SHP77 treated with DMSO at 0.1 percent for 48 hours (cell line): ENCODE results near the gene TCF20.

ENCODE experiments used
- DNase-seq: peaks from one replicate; lab custom pipeline; 2025; lab: John Stamatoyannopoulos, UW

TCF20 gene

GRCh38 chr22:42282252-42282942 lies 11.9 kb upstream of the TCF20 start:
- peak; percentile 61 for DNase-seq

- DNase-seq = no peak
Measured at GRCh38 chr22:42281706-42282251, 11.3 kb upstream of the TCF20 start.

GRCh38 chr22:42281284-42281683 lies 10.8 kb upstream of the TCF20 start:
- no peak for DNase-seq

- no peak for DNase-seq
Measured at GRCh38 chr22:42280836-42281235, 10.4 kb upstream of the TCF20 start.

GRCh38 chr22:42280140-42280539 lies 9.7 kb upstream of the TCF20 start:
- DNase-seq = no peak

GRCh38 chr22:42279425-42280020 lies 9.1 kb upstream of the TCF20 start:
- DNase-seq = no peak

GRCh38 chr22:42277988-42278776 lies 7.7 kb upstream of the TCF20 start:
- no peak for DNase-seq

GRCh38 chr22:42277232-42277753 lies 6.8 kb upstream of the TCF20 start:
- DNase-seq = no peak

GRCh38 chr22:42275970-42276369 lies 5.5 kb upstream of the TCF20 start:
- DNase-seq = no peak

- no peak for DNase-seq
Measured at GRCh38 chr22:42275176-42275575, 4.7 kb upstream of the TCF20 start.

GRCh38 chr22:42273855-42274451 lies 3.5 kb upstream of the TCF20 start:
- DNase-seq = no peak

GRCh38 chr22:42272431-42272999 lies 2.1 kb upstream of the TCF20 start:
- DNase-seq = no peak

- no peak for DNase-seq
Measured at GRCh38 chr22:42271906-42272305, 1.5 kb upstream of the TCF20 start.

- no peak for DNase-seq
Measured at GRCh38 chr22:42271191-42271813, 849 bp upstream of the TCF20 start.

- no peak for DNase-seq
Measured at GRCh38 chr22:42270176-42270509, 310 bp downstream of the TCF20 start.

GRCh38 chr22:42269432-42270175 lies 849 bp downstream of the TCF20 start:
- peak; percentile 14 for DNase-seq

GRCh38 chr22:42268852-42269410 lies 1.5 kb downstream of the TCF20 start:
- no peak for DNase-seq

- DNase-seq = no peak
Measured at GRCh38 chr22:42265321-42265720, 5.1 kb downstream of the TCF20 start.

GRCh38 chr22:42263944-42264343 lies 6.5 kb downstream of the TCF20 start:
- DNase-seq = no peak

GRCh38 chr22:42262964-42263363 lies 7.5 kb downstream of the TCF20 start:
- no peak for DNase-seq
